Erythroblast (primary cell): ENCODE measurements around the gene RPA1.

Source experiments
- GATA1 ChIP-seq: IDR thresholded peaks from 2 replicates; pipeline ENCODE4 v1.6.1; 2011; ENCODE audit warnings: low read depth, mild to moderate bottlenecking, control low read depth, low read length, moderate library complexity
- POLR2A ChIP-seq: IDR thresholded peaks from 2 replicates; pipeline ENCODE4 v1.6.1; 2011; ENCODE audit warnings: mild to moderate bottlenecking, low read length

- TF ChIP-seq POLR2A (no peak), GATA1 (no peak)
Observed at GRCh38 chr17:1868090-1868489, 38.3 kb downstream of the RPA1 start.
